PFSK-1 (cell line): Measurements from ENCODE around the gene MYO16.

Experiments used
- FOXP2 ChIP-seq: optimal IDR thresholded peaks from 2 replicates; pipeline ENCODE3; 2011; ENCODE audit warnings: borderline replicate concordance, control low read depth, inconsistent platforms; ENCODE audit not compliant: insufficient read depth; ENCODE audit errors: extremely low read length, extremely low read depth
- POLR2AphosphoS5 ChIP-seq: IDR thresholded peaks from 2 replicates; pipeline ENCODE4 v1.6.1; 2012; ENCODE audit warnings: low read depth, mild to moderate bottlenecking, control low read depth, low read length, moderate library complexity
- SIN3A ChIP-seq: IDR thresholded peaks from 2 replicates; pipeline ENCODE4 v1.6.1; 2012; ENCODE audit warnings: mild to moderate bottlenecking, low read length, moderate library complexity, borderline replicate concordance; ENCODE audit not compliant: insufficient read depth
- TAF1 ChIP-seq: IDR thresholded peaks from 2 replicates; pipeline ENCODE4 v1.6.1; 2012; ENCODE audit warnings: low read length, control low read depth, borderline replicate concordance; ENCODE audit not compliant: insufficient read depth
- TF ChIP-seq, protein P1 (sequence below), 2 experiments: IDR thresholded peaks; 2 replicates each; pipeline versions ENCODE4 v1.6.1 to v1.8.0; 2011 to 2012; ENCODE audit warnings: low read depth in 2 of 2, low read length in 2 of 2, control low read depth in 1 of 2, inconsistent platforms in 1 of 2, mild to moderate bottlenecking in 1 of 2, moderate library complexity in 1 of 2; ENCODE audit not compliant: insufficient read depth in 1 of 2

The MYO16 gene

DNA sequence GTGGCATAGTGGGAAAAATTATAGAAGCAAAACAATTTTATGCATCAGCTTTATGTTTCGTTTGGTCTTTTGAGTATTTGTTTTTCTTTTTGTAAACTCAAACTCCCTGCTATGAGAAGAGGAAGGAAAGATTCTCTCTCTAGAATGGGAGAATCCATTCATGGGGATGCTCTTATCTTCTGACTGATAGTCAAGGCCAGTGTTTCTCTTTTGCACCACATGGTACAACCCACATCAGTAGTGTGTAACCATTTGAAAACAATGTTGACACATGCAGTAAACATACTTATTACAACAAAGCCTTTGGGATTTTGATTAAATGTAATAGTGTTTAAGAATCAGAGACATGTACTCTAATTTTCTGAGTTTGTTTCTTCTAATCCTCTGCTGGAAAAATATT, 490.5 kb downstream of the MYO16 start:
- TF ChIP-seq FOXP2, result no peak
- TF ChIP-seq TAF1, result no peak
- TF ChIP-seq, protein P1, sequence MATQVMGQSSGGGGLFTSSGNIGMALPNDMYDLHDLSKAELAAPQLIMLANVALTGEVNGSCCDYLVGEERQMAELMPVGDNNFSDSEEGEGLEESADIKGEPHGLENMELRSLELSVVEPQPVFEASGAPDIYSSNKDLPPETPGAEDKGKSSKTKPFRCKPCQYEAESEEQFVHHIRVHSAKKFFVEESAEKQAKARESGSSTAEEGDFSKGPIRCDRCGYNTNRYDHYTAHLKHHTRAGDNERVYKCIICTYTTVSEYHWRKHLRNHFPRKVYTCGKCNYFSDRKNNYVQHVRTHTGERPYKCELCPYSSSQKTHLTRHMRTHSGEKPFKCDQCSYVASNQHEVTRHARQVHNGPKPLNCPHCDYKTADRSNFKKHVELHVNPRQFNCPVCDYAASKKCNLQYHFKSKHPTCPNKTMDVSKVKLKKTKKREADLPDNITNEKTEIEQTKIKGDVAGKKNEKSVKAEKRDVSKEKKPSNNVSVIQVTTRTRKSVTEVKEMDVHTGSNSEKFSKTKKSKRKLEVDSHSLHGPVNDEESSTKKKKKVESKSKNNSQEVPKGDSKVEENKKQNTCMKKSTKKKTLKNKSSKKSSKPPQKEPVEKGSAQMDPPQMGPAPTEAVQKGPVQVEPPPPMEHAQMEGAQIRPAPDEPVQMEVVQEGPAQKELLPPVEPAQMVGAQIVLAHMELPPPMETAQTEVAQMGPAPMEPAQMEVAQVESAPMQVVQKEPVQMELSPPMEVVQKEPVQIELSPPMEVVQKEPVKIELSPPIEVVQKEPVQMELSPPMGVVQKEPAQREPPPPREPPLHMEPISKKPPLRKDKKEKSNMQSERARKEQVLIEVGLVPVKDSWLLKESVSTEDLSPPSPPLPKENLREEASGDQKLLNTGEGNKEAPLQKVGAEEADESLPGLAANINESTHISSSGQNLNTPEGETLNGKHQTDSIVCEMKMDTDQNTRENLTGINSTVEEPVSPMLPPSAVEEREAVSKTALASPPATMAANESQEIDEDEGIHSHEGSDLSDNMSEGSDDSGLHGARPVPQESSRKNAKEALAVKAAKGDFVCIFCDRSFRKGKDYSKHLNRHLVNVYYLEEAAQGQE (IDR thresholded peaks at IDR 0.05; ENCODE audit: insufficient read depth in 1 of 2, low read depth in 2 of 2, low read length in 2 of 2), result no peak
- TF ChIP-seq SIN3A, result no peak
- no peak for TF ChIP-seq POLR2AphosphoS5

DNA sequence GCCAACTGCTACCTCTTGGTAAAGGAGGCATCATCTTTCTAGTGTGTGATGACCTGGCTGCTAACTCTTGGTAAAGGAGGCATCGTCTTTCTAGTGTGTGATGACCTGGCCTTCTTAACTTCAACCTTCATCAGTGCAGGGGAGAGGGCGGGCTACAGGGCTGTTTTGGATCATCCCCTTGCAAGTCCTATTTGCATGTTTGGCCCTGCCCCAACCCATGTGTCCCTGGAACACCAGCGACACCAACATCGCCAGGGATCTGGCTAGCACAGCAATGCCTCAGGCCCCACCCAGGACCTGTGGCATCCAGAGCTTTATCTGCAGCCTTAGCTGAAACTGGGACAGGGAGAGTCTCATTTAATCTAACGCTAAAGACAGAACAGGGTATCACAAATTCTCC, 492.4 kb downstream of the MYO16 start:
- TF ChIP-seq TAF1 (no peak), POLR2AphosphoS5 (no peak), FOXP2 (no peak), SIN3A (no peak)
- TF ChIP-seq, protein P1 (IDR thresholded peaks at IDR 0.05; ENCODE audit: insufficient read depth in 1 of 2, low read depth in 2 of 2, low read length in 2 of 2), result no peak

DNA sequence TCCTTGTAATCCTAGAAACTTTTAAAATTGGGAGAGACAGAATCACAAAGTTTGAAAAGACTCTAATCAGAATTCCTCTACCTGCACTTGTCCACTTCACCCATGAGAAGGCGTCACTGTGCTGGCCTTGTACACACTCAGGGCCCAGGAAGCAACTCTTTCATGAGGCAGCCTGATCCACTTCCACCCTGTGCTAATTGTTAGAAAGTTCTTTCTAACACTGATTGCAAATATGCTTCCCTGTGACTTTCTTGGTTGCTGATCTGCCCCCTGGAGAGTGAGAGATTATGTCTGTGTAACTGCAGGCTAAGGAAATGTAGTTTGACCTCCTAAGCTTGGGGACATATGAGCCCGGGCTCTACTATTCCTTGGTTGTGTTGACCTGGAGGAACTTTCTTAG, 494.6 kb downstream of the MYO16 start:
- TF ChIP-seq TAF1, result no peak
- no peak for TF ChIP-seq POLR2AphosphoS5
- TF ChIP-seq SIN3A, result no peak
- TF ChIP-seq, protein P1 (IDR thresholded peaks at IDR 0.05; ENCODE audit: insufficient read depth in 1 of 2, low read depth in 2 of 2, low read length in 2 of 2), result no peak
- TF ChIP-seq FOXP2, result no peak

DNA sequence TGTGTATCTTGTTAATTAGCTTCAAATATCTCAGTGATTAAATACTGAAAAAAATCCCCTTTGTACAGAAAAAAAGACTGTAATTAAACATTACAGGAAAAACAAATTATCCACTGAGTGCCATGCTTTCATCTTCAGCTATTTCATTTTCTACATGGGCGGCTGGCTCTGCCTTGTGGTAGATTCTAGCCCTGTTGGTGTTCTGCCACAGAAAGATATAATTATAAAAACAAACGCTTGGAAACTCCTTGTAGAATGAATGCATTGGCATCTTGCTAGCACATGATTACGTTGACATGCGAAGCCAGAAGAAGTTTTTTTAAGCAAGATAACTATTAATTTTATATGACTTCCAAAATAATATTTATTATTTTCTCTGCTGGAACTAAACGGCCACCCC, 496.8 kb downstream of the MYO16 start:
- TF ChIP-seq POLR2AphosphoS5 (no peak), SIN3A (no peak), TAF1 (no peak), FOXP2 (no peak)
- TF ChIP-seq, protein P1 (IDR thresholded peaks at IDR 0.05; ENCODE audit: insufficient read depth in 1 of 2, low read depth in 2 of 2, low read length in 2 of 2), result no peak

DNA sequence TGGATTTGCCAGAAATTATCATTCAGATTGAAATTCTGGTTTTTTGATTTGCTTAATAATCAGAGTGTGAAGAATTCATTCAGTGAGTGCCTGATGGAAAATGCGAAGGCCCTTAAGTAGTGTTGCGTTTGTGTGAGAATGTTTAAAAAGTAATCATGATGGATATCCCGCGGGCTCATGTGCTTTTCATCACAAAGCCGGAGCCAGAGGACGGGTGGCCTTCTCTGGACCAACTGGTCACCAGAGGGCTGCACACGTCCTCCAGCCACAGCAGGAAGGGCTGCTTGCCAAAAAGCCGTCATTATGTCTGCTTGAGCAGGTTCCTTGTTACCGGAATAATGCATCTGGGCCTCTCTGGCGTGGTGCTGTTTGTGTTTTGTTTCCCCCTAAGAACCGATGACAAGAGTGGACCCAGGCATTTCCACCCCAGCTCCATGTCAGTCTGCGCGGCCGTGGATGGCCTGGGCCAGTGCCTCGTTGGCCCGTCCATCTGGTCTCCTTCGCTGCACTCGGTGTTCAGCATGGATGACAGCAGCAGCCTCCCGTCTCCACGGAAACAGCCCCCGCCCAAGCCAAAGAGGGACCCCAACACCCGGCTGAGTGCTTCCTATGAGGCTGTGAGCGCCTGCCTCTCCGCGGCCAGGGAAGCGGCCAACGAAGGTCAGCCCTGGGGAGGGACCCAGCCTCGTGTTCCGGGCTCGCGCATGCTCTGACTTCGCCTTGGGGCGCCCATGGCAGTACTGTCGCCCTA, 497.7 kb downstream of the MYO16 start:
- TF ChIP-seq SIN3A (no peak), POLR2AphosphoS5 (no peak), FOXP2 (no peak), TAF1 (no peak)
- TF ChIP-seq, protein P1 (IDR thresholded peaks at IDR 0.05; ENCODE audit: insufficient read depth in 1 of 2, low read depth in 2 of 2, low read length in 2 of 2), result no peak
